H1 (cell line): ENCODE data around the gene RNF8. TPM values are rescaled to one million over a fixed set of nuclear protein-coding genes. Genes with fewer than 3 reads are reported as not detected.

Experiments
- CTCF ChIA-PET: fragments of 300-600 bp; sonication (Branson Sonifier 250); formaldehyde crosslinking; loops from one replicate; lab custom pipeline; 2021; ENCODE audit not compliant: partially characterized antibody; lab: Charles Lee
- POLR2A ChIA-PET: fragments of 300-600 bp; sonication (Branson Sonifier 250); formaldehyde crosslinking; loops from one replicate; lab custom pipeline; 2021; ENCODE audit warnings: inconsistent platforms; ENCODE audit not compliant: partially characterized antibody; lab: Charles Lee
- DNase-seq, 2 experiments: peaks; one replicate each; pipeline versions ENCODE4 v3.0.0 to v3.0.0-alpha.2; 2010 to 2022; ENCODE audit warnings: low spot score in 2 of 2, low read depth in 1 of 2, mixed read lengths in 1 of 2
- FAIRE-seq: peaks from 2 replicates; lab custom pipeline; 2011; peaks lifted over from hg19 to GRCh38; lab: Jason Lieb, UNC
- H2AFZ ChIP-seq: 2 replicates; pipeline ENCODE4 v1.8.1; 2012; ENCODE audit warnings: low read length, inconsistent platforms
- H2AK5ac ChIP-seq: 2 replicates; pipeline ENCODE4 v1.6.1; 2013; ENCODE audit warnings: low read depth, low read length
- H2BK120ac ChIP-seq: replicated peaks from 2 replicates; pipeline ENCODE3; 2013; ENCODE audit warnings: low read depth, low read length, inconsistent platforms
- H2BK12ac ChIP-seq: 2 replicates; pipeline ENCODE4 v1.6.1; 2013; ENCODE audit warnings: low read depth, low read length
- H2BK15ac ChIP-seq: 2 replicates; pipeline ENCODE4 v1.6.1; 2013; ENCODE audit warnings: low read length
- H2BK20ac ChIP-seq: 2 replicates; pipeline ENCODE4 v1.6.1; 2013; ENCODE audit warnings: low read length
- H2BK5ac ChIP-seq: 2 replicates; pipeline ENCODE4 v1.6.1; 2013; ENCODE audit warnings: low read depth, low read length
- H3K14ac ChIP-seq: 2 replicates; pipeline ENCODE4 v1.6.1; 2013; ENCODE audit warnings: inconsistent platforms; ENCODE audit not compliant: insufficient read length
- H3K18ac ChIP-seq: 2 replicates; pipeline ENCODE4 v1.6.1; 2013; ENCODE audit warnings: low read length; ENCODE audit errors: extremely low read depth
- H3K23ac ChIP-seq: 2 replicates; pipeline ENCODE4 v1.6.1; 2013; ENCODE audit warnings: inconsistent platforms; ENCODE audit not compliant: insufficient read length
- H3K23me2 ChIP-seq: 2 replicates; pipeline ENCODE4 v1.6.1; 2013; ENCODE audit warnings: low read depth, low read length
- H3K27ac ChIP-seq: 2 replicates; pipeline ENCODE4 v1.6.1; 2011; ENCODE audit warnings: low read depth, low read length, inconsistent platforms
- H3K27me3 ChIP-seq, 4 experiments: replicated peaks in 1 of 4; 1 replicate in 1 of 4; 2 replicates in 3 of 4; pipeline versions ENCODE4 v1.6.1 to v1.8.1; 2011 to 2013; ENCODE audit warnings: low read length in 3 of 4, mild to moderate bottlenecking in 3 of 4, inconsistent platforms in 2 of 4, mixed read lengths in 2 of 4, moderate library complexity in 1 of 4; ENCODE audit not compliant: control insufficient read depth in 3 of 4, insufficient read depth in 3 of 4; ENCODE audit errors: extremely low read depth in 1 of 4
- H3K36me3 ChIP-seq, 4 experiments: 2 replicates each; pipeline versions ENCODE4 v1.6.1 to v1.8.1; 2011 to 2013; ENCODE audit warnings: mild to moderate bottlenecking in 4 of 4, low read length in 3 of 4, moderate library complexity in 2 of 4, control low read depth in 1 of 4, inconsistent platforms in 1 of 4; ENCODE audit not compliant: insufficient read depth in 4 of 4, control insufficient read depth in 2 of 4
- H3K4ac ChIP-seq: replicated peaks from 2 replicates; pipeline ENCODE3; 2013; ENCODE audit warnings: low read length, low read depth, mixed read lengths, inconsistent platforms; ENCODE audit not compliant: insufficient read length
- H3K4me1 ChIP-seq, 4 experiments: replicated peaks in 1 of 4; 1 replicate in 1 of 4; 2 replicates in 3 of 4; pipeline versions ENCODE4 v1.6.1 to v1.8.1; 2011 to 2013; ENCODE audit warnings: low read length in 3 of 4, inconsistent platforms in 2 of 4, mixed read lengths in 1 of 4; ENCODE audit not compliant: insufficient read depth in 4 of 4, control insufficient read depth in 3 of 4
- H3K4me2 ChIP-seq, 2 experiments: 2 replicates each; pipeline versions ENCODE4 v1.6.1 to v1.8.1; 2011 to 2013; ENCODE audit warnings: low read depth in 2 of 2, low read length in 2 of 2, control low read depth in 1 of 2, inconsistent platforms in 1 of 2, mild to moderate bottlenecking in 1 of 2; ENCODE audit not compliant: insufficient read depth in 1 of 2
- H3K4me3 ChIP-seq, 4 experiments: fragments of 200-600, 300-600 bp in 1 of 4; sonication (generic), shearing (Covaris generic), sonication (Bioruptor Twin) in 1 of 4; 2 replicates each; pipeline versions ENCODE4 v1.5.1 to v1.8.1; 2011 to 2016; ENCODE audit warnings: low read length in 4 of 4, low read depth in 3 of 4, control low read depth in 2 of 4, inconsistent platforms in 2 of 4, mild to moderate bottlenecking in 2 of 4, mixed read lengths in 1 of 4, moderate library complexity in 1 of 4; ENCODE audit not compliant: insufficient read depth in 2 of 4; ENCODE audit errors: extremely low read depth in 1 of 4
- H3K56ac ChIP-seq: replicated peaks from 2 replicates; pipeline ENCODE3; 2013; ENCODE audit warnings: low read depth, mild to moderate bottlenecking, mixed read lengths, low read length, inconsistent platforms; ENCODE audit not compliant: insufficient read length
- H3K79me1 ChIP-seq: 2 replicates; pipeline ENCODE4 v1.6.1; 2013; ENCODE audit warnings: low read depth, low read length, control low read depth
- H3K79me2 ChIP-seq, 2 experiments: 2 replicates each; pipeline versions ENCODE4 v1.6.1 to v1.8.1; 2012 to 2013; ENCODE audit warnings: low read length in 2 of 2, mild to moderate bottlenecking in 2 of 2, inconsistent platforms in 1 of 2; ENCODE audit not compliant: insufficient read depth in 2 of 2, control insufficient read depth in 1 of 2
- H3K9ac ChIP-seq, 4 experiments: replicated peaks in 1 of 4; 1 replicate in 1 of 4; 2 replicates in 3 of 4; pipeline versions ENCODE4 v1.6.1 to v1.8.1; 2011 to 2013; ENCODE audit warnings: low read depth in 3 of 4, low read length in 3 of 4, control low read depth in 2 of 4, mild to moderate bottlenecking in 2 of 4, moderate library complexity in 2 of 4, inconsistent platforms in 1 of 4; ENCODE audit errors: extremely low read depth in 1 of 4
- H3K9me3 ChIP-seq, 2 experiments: 2 replicates each; pipeline versions ENCODE4 v1.6.1 to v1.8.1; 2012 to 2013; ENCODE audit warnings: mild to moderate bottlenecking in 2 of 2, moderate library complexity in 2 of 2, control low read depth in 1 of 2, inconsistent platforms in 1 of 2, low read depth in 1 of 2, low read length in 1 of 2, mixed read lengths in 1 of 2; ENCODE audit not compliant: insufficient read depth in 2 of 2
- H4K20me1 ChIP-seq, 2 experiments: replicated peaks in 1 of 2; 2 replicates each; pipeline versions ENCODE3 to v1.8.1; 2011 to 2013; ENCODE audit warnings: inconsistent platforms in 2 of 2, low read length in 2 of 2, mild to moderate bottlenecking in 1 of 2; ENCODE audit not compliant: insufficient read depth in 2 of 2, control insufficient read depth in 1 of 2
- H4K5ac ChIP-seq: 2 replicates; pipeline ENCODE4 v1.6.1; 2013; ENCODE audit warnings: low read length, low read depth, mixed read lengths, inconsistent platforms; ENCODE audit not compliant: insufficient read length
- H4K8ac ChIP-seq: 2 replicates; pipeline ENCODE4 v1.8.0; 2013; ENCODE audit warnings: mild to moderate bottlenecking, moderate library complexity, low read length, inconsistent platforms; ENCODE audit not compliant: insufficient read depth; ENCODE audit errors: extremely low read depth
- H4K91ac ChIP-seq: replicated peaks from 2 replicates; pipeline ENCODE3; 2013; ENCODE audit warnings: low read length, mixed read lengths, inconsistent platforms; ENCODE audit not compliant: insufficient read length
- KDM5A ChIP-seq: fragments of 200-600 bp; IDR thresholded peaks from 2 replicates; pipeline ENCODE4 v1.7.1; 2012; ENCODE audit warnings: mild to moderate bottlenecking, low read length, inconsistent platforms, mixed read lengths
- SIX5 ChIP-seq: IDR thresholded peaks from 2 replicates; pipeline ENCODE4 v1.6.1; 2011; ENCODE audit warnings: mild to moderate bottlenecking, low read depth, low read length
- SRF ChIP-seq: IDR thresholded peaks from 2 replicates; pipeline ENCODE4 v1.6.1; 2011; ENCODE audit warnings: mild to moderate bottlenecking, low read depth, low read length, moderate library complexity
- WGBS, 2 experiments: shearing (Covaris generic) in 1 of 2; methylation state at CpG; one replicate each; pipeline versions ENCODE4 v1.1.6 to v1.1.7; 2013 to 2015; ENCODE audit warnings: low lambda C conversion rate in 2 of 2, mixed read lengths in 2 of 2, inconsistent platforms in 1 of 2, low coverage in 1 of 2, missing lambda C conversion rate in 1 of 2; ENCODE audit not compliant: insufficient replicate concordance in 2 of 2, insufficient coverage in 1 of 2, insufficient read length in 1 of 2; ENCODE audit errors: extremely low coverage in 1 of 2, missing lambda C conversion rate in 1 of 2; 5-methylcytosine and 5-hydroxymethylcytosine counted together
- polyA plus RNA-seq, 7 experiments: library from polyadenylated mRNA; depleted of rRNA in 3 of 7; stranded (reverse) in 5 of 7; unstranded in 2 of 7; fragments of >200 nt in 5 of 7; fragments of 200-250 nt in 2 of 7; gene quantifications; 1 replicate in 5 of 7; 2 replicates in 1 of 7; 4 replicates in 1 of 7; pipeline versions ENCODE4 v1.2.1 to v1.2.3, GENCODE V29; 2011 to 2013; ENCODE audit warnings: missing spikeins in 2 of 7, mixed read lengths in 2 of 7
- total RNA-seq: library from RNA; stranded (reverse); fragmentation: NEBNext Ultra II Directional; extraction: Animal tissue kit (Norgen Biotek cat#: 25700); gene quantifications from 2 replicates; pipeline ENCODE4 v1.2.1, GENCODE V29; 2021

Gene RNF8
- total and polyA plus RNA-seq, 2 of the 8 experiments (the other 6 are each of a cell fraction or from before 2014, with no cell fraction given), result 20.3 to 44.7 TPM

DNA sequence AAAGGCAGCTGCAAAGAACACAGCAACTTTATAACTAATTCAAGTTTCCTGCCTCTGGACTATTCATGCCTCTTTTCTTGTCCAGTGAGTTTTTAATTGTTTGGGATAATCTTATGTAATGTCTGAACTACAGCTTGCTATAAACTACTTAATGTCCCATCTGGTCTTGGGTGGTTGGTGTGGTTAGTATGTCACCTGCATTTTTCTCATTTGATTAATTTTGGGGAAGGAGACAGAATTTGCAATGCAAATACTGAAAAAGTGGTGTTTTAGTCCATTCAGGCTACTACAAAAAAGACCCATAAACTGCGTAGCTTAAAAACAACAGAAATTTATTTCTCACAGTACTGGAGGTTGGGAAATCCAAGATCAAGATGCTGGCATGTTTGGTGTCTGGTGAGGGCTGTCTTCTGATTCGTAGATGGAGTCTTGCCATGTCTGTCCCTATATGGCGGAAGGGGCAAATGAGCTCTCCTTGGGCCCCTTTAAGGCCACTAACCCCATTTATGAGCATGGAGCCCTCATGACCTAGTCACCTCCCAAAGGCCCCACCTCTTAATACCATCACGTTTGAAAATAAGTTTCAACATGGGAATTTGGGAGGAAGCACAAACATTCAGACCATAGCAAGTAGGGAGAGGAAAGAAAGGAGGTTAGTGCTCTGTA lies 22.4 kb downstream of the RNF8 start:
- Histone ChIP-seq H3K9me3 (no peaks in the 10 kb centered on the region), H2BK5ac (no peak overlapping the region), H3K79me1 (no peaks in the 10 kb centered on the region), H3K36me3 (peaks cover 2 to 39% (median 21%) of the 10 kb centered on the region in 4 experiments; a peak in 6 of 8 replicates), H3K4me2 (no peak overlapping the region), H2BK20ac (no peak overlapping the region), H3K23me2 (no peaks in the 10 kb centered on the region), H3K4ac (no peak overlapping the region), H2AFZ (no peak overlapping the region), H4K8ac (no peak overlapping the region), H3K27ac (no peak overlapping the region), H2BK120ac (no peak overlapping the region), H3K14ac (no peak overlapping the region), H3K4me3 (no peak overlapping the region), H2BK15ac (no peak overlapping the region), H3K56ac (no peak overlapping the region), H3K4me1 (no peaks in the 10 kb centered on the region), H3K23ac (no peak overlapping the region), H4K20me1 (peaks cover 0 to 2% of the 10 kb centered on the region in 2 experiments), H3K79me2 (no peaks in the 10 kb centered on the region), H4K91ac (no peak overlapping the region), H3K27me3 (no peaks in the 10 kb centered on the region), H4K5ac (no peak overlapping the region), H3K18ac (no peak overlapping the region), H2BK12ac (no peak overlapping the region), H2AK5ac (no peak overlapping the region), H3K9ac (no peak overlapping the region)
- POLR2A ChIA-PET, result no interaction called here
- FAIRE-seq (no peak), DNase-seq (no peak)
- 96% methylated on average over 4 of the region's 4 CpGs; no CpG with 5 or more reads in 1 of the 2 experiments for WGBS, 2 experiments
- CTCF ChIA-PET, result interaction anchor here (0.7 to 0.9 kb wide), 2 partner anchors 10 to 269 kb away, joined by 3 to 4 read pairs; no protein-coding TSS in a partner anchor
- TF ChIP-seq KDM5A, result no peak
- TF ChIP-seq SIX5, result no peak
- TF ChIP-seq SRF, result no peak
